Measurements from ENCODE around the gene ADAMTSL3. TPM values are rescaled to one million over a fixed set of nuclear protein-coding genes. Genes with fewer than 3 reads are reported as not detected.

ADAMTSL3 gene
- total RNA-seq, 2 donors from 2014 or later = 0.79 to 3.4 TPM

- 93% methylated on average over 3 to 6 of the region's 6 CpGs for WGBS, 2 experiments (ENCODE audit: insufficient coverage in 1 of 2, insufficient read length in 1 of 2)
- Mint-ChIP-seq H3K27ac (no peak overlapping the region), H3K4me3 (no peak overlapping the region), H3K9me3 (no peaks in the 10 kb centered on the region), H3K4me1 (no peaks in the 10 kb centered on the region), H3K27me3 (ENCODE audit: insufficient read depth) (no peaks in the 10 kb centered on the region), H3K36me3 (ENCODE audit: low read depth) (no peaks in the 10 kb centered on the region)
- no peaks in the 10 kb centered on the region for H3K27me3 ChIP-seq (ENCODE audit: control insufficient read depth, insufficient read depth, low read length, poor library complexity, severe bottlenecking)
- H3K36me3 ChIP-seq (ENCODE audit: control insufficient read depth, insufficient read depth, low read length) = no peaks in the 10 kb centered on the region
- H3K4me3 ChIP-seq (ENCODE audit: low read length) = no peak overlapping the region
- H3K9me3 ChIP-seq (ENCODE audit: control insufficient read depth, low read length) = no peaks in the 10 kb centered on the region
- DNase-seq = no peak
- H3K27ac ChIP-seq (ENCODE audit: low read depth, low read length) = no peak overlapping the region
- TF ChIP-seq, protein P1, sequence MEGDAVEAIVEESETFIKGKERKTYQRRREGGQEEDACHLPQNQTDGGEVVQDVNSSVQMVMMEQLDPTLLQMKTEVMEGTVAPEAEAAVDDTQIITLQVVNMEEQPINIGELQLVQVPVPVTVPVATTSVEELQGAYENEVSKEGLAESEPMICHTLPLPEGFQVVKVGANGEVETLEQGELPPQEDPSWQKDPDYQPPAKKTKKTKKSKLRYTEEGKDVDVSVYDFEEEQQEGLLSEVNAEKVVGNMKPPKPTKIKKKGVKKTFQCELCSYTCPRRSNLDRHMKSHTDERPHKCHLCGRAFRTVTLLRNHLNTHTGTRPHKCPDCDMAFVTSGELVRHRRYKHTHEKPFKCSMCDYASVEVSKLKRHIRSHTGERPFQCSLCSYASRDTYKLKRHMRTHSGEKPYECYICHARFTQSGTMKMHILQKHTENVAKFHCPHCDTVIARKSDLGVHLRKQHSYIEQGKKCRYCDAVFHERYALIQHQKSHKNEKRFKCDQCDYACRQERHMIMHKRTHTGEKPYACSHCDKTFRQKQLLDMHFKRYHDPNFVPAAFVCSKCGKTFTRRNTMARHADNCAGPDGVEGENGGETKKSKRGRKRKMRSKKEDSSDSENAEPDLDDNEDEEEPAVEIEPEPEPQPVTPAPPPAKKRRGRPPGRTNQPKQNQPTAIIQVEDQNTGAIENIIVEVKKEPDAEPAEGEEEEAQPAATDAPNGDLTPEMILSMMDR (conservative IDR thresholded peaks at IDR 0.05) = no peak
- no peaks in the 10 kb centered on the region for H3K4me1 ChIP-seq (ENCODE audit: control insufficient read depth, insufficient read depth, low read length)
- H3K9ac ChIP-seq (ENCODE audit: extremely low read depth, low read length, poor library complexity, severe bottlenecking) = no peak overlapping the region
Observed at GRCh38 chr15:83708328-83708727, 54.4 kb downstream of the ADAMTSL3 start.

- no peak overlapping the region for H3K9ac ChIP-seq (ENCODE audit: extremely low read depth, low read length, poor library complexity, severe bottlenecking)
Observed at GRCh38 chr15:83709241-83709640, 55.3 kb downstream of the ADAMTSL3 start.

DNA sequence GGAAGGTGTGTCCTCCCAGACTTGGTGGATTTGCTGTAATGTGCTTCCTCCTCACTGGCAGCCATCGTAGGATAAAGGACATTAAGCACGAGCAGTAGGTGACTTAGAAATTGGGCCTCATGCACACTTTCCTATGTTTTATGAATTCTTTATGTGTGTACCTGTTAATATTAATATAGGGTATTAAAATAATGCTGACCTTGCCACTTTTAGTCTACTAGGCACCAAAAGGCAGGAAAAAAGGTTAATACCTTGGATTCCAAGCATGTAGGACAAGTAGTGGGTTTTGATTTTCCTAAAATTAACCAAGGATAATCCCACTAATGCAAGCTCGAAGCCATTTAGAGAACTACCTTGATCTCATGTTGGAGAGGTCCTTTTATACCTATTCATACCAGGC is 55.9 kb downstream of the ADAMTSL3 start:
- TF ChIP-seq, protein P1 (conservative IDR thresholded peaks at IDR 0.05) = no peak
- Mint-ChIP-seq H3K27me3 (ENCODE audit: insufficient read depth) (no peaks in the 10 kb centered on the region), H3K4me1 (no peaks in the 10 kb centered on the region), H3K36me3 (ENCODE audit: low read depth) (no peaks in the 10 kb centered on the region), H3K9me3 (no peaks in the 10 kb centered on the region), H3K27ac (no peak overlapping the region), H3K4me3 (no peak overlapping the region)
- no peak overlapping the region for H3K4me3 ChIP-seq (ENCODE audit: low read length)
- H3K9ac ChIP-seq (ENCODE audit: extremely low read depth, low read length, poor library complexity, severe bottlenecking) = no peak overlapping the region
- H3K4me1 ChIP-seq (ENCODE audit: control insufficient read depth, insufficient read depth, low read length) = no peaks in the 10 kb centered on the region
- H3K9me3 ChIP-seq (ENCODE audit: control insufficient read depth, low read length) = no peaks in the 10 kb centered on the region
- H3K27me3 ChIP-seq (ENCODE audit: control insufficient read depth, insufficient read depth, low read length, poor library complexity, severe bottlenecking) = no peaks in the 10 kb centered on the region
- no peaks in the 10 kb centered on the region for H3K36me3 ChIP-seq (ENCODE audit: control insufficient read depth, insufficient read depth, low read length)
- no peak for DNase-seq
- no peak overlapping the region for H3K27ac ChIP-seq (ENCODE audit: low read depth, low read length)
- whole genome bisulfite sequencing, 2 experiments (ENCODE audit: insufficient coverage in 1 of 2, insufficient read length in 1 of 2) = 92 to 100% methylated on average over 1 to 3 of the region's 3 CpGs

More at GRCh38 chr15:83709241-83709640, 55.3 kb downstream of the ADAMTSL3 start:
- Histone ChIP-seq H3K27me3 (ENCODE audit: control insufficient read depth, insufficient read depth, low read length, poor library complexity, severe bottlenecking) (no peaks in the 10 kb centered on the region), H3K4me3 (ENCODE audit: low read length) (no peak overlapping the region), H3K4me1 (ENCODE audit: control insufficient read depth, insufficient read depth, low read length) (no peaks in the 10 kb centered on the region), H3K9me3 (ENCODE audit: control insufficient read depth, low read length) (no peaks in the 10 kb centered on the region), H3K27ac (ENCODE audit: low read depth, low read length) (no peak overlapping the region), H3K36me3 (ENCODE audit: control insufficient read depth, insufficient read depth, low read length) (no peaks in the 10 kb centered on the region)
- H3K27me3 Mint-ChIP-seq (ENCODE audit: insufficient read depth) = no peaks in the 10 kb centered on the region
- H3K4me3 Mint-ChIP-seq = no peak overlapping the region
- TF ChIP-seq, protein P1 (conservative IDR thresholded peaks at IDR 0.05) = no peak
- no peaks in the 10 kb centered on the region for H3K36me3 Mint-ChIP-seq (ENCODE audit: low read depth)
- H3K9me3 Mint-ChIP-seq = no peaks in the 10 kb centered on the region
- DNase-seq = no peak
- no peaks in the 10 kb centered on the region for H3K4me1 Mint-ChIP-seq
- no peak overlapping the region for H3K27ac Mint-ChIP-seq
- WGBS, 2 experiments (ENCODE audit: insufficient coverage in 1 of 2, insufficient read length in 1 of 2) = 80 to 100% methylated on average over 1 to 2 of the region's 2 CpGs
